ENCODE measurements around the gene TMEM218.

- TF ChIP-seq POLR2A (IDR thresholded peaks at IDR 0.05; ENCODE audit: low read length) (peak; percentile 45), GATA1 (IDR thresholded peaks at IDR 0.05; ENCODE audit: low read depth, low read length) (no peak)
Observed at GRCh38 chr11:125111343-125112207, at the start of gene TMEM218.
